Measurements from ENCODE around the gene TNFSF9. TPM values are rescaled to one million over a fixed set of nuclear protein-coding genes. Genes with fewer than 3 reads are reported as not detected.

The TNFSF9 gene
- total RNA-seq, 1 donor from 2014 or later = 5.5 TPM

- no peaks in the 10 kb centered on the region for H3K27me3 ChIP-seq (ENCODE audit: control insufficient read depth, insufficient read depth, low read length)
These were observed 40.3 kb downstream of the TNFSF9 start for GRCh38 chr19:6571167-6571566.

DNA sequence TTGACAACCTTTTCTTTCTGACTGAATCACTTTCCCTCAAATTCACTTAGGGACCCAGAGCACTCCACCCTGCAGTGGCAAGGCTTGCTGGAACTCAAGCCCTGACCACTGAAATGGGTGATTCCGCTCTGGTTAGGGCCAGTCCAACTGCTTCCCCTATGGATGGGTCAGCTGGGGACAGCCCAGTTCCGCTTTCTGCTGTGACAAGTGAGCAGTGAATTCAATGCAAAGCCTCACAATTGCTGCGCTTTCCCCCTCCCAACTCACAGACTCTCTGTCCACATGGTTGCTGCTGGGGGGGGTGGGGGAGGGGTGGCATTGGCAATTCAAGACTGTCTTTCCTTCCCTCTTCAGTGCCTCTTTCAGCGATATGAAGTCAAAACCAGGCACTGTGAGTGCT lies 41.4 kb downstream of the TNFSF9 start:
- no peak for DNase-seq (ENCODE audit: low read depth)
- Histone ChIP-seq H3K27me3 (ENCODE audit: control insufficient read depth, insufficient read depth, low read length) (no peaks in the 10 kb centered on the region), H3K36me3 (ENCODE audit: control insufficient read depth, insufficient read depth, low read length) (no peaks in the 10 kb centered on the region), H3K4me3 (ENCODE audit: low read depth, low read length) (no peak overlapping the region)
- FAIRE-seq = no peak
- TF ChIP-seq CTCF (IDR thresholded peaks at IDR 0.05; ENCODE audit: insufficient read depth, low read length, severe bottlenecking) = no peak

More at GRCh38 chr19:6571167-6571566, 40.3 kb downstream of the TNFSF9 start:
- Histone ChIP-seq H3K36me3 (ENCODE audit: control insufficient read depth, insufficient read depth, low read length) (no peaks in the 10 kb centered on the region), H3K4me3 (ENCODE audit: low read depth, low read length) (no peak overlapping the region)
- TF ChIP-seq CTCF (IDR thresholded peaks at IDR 0.05; ENCODE audit: insufficient read depth, low read length, severe bottlenecking) = no peak
- no peak for DNase-seq (ENCODE audit: low read depth)
- no peak for FAIRE-seq

- no peak for TF ChIP-seq CTCF (IDR thresholded peaks at IDR 0.05; ENCODE audit: insufficient read depth, low read length, severe bottlenecking)
- FAIRE-seq = no peak
- no peak for DNase-seq (ENCODE audit: low read depth)
- no peaks in the 10 kb centered on the region for H3K27me3 ChIP-seq (ENCODE audit: control insufficient read depth, insufficient read depth, low read length)
- no peak overlapping the region for H3K4me3 ChIP-seq (ENCODE audit: low read depth, low read length)
- H3K36me3 ChIP-seq (ENCODE audit: control insufficient read depth, insufficient read depth, low read length) = no peaks in the 10 kb centered on the region
These were observed 42.5 kb downstream of the TNFSF9 start for GRCh38 chr19:6573350-6573749.

DNA sequence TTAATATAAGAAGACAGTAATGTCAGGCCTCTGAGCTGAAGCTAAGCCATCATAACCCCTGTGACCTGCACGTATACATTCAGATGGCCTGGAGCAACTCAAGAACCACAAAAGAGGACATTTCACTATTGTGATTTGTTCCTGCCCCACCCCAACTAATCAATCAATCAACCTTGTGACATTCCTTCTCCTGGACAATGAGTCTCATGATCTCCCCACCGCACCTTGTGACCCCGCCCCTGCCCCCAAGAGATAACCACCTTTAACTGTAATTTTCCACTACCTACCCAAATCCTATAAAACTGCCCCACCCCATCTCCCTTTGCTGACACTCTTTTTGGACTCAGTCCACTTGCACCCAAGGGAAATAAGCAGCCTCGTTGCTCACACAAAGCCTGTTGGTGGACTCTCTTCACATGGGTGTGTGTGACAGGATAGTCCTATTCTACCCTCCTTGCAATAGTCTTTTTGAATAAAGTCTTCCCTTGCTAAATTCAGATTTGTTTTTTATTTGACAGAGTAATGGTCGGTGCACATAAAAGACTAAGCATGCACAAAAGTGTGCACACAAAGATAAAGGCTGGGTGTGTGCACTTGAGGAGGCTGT lies 46.1 kb downstream of the TNFSF9 start:
- H3K27me3 ChIP-seq (ENCODE audit: control insufficient read depth, insufficient read depth, low read length) = no peaks in the 10 kb centered on the region
- H3K36me3 ChIP-seq (ENCODE audit: control insufficient read depth, insufficient read depth, low read length) = no peaks in the 10 kb centered on the region
- DNase-seq (ENCODE audit: low read depth) = no peak
- no peak overlapping the region for H3K4me3 ChIP-seq (ENCODE audit: low read depth, low read length)
- no peak for TF ChIP-seq CTCF (IDR thresholded peaks at IDR 0.05; ENCODE audit: insufficient read depth, low read length, severe bottlenecking)
- FAIRE-seq = no peak

DNA sequence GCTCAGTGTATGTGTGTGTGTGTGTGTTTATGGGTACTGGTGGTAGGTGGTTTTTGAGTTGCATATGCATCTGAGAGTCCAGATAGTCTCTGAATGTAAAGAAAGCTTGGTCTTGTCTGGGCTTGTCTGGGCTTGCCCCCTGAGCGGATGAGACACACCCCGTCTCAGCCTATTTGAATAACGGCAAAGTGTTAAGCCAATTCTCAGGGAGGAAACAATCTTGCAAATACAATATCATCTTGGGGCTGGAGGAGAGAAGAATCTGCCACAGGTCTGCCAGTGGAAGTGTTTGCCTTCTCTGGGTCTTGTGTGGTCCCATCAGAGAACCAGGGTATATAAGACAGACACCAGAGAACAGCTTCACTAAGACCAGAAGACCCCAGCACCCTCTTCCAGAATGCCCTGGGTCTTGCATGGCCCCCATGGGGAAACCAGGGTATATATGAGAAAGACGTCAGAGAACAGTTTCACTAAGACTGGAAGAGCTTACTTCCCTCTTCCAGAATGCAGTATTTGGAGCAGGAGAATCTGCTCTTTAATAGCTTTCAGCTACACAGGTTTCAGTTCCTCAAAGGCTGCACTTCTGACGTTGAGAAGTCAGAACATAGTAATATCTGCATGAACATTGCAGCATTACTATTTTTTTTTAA lies 46.8 kb downstream of the TNFSF9 start:
- no peak for FAIRE-seq
- H3K36me3 ChIP-seq (ENCODE audit: control insufficient read depth, insufficient read depth, low read length) = no peaks in the 10 kb centered on the region
- no peak for TF ChIP-seq CTCF (IDR thresholded peaks at IDR 0.05; ENCODE audit: insufficient read depth, low read length, severe bottlenecking)
- peak; percentile 86 for DNase-seq (ENCODE audit: low read depth)
- no peaks in the 10 kb centered on the region for H3K27me3 ChIP-seq (ENCODE audit: control insufficient read depth, insufficient read depth, low read length)
- no peak overlapping the region for H3K4me3 ChIP-seq (ENCODE audit: low read depth, low read length)

Data from bronchial epithelial cell (primary cell).